Measurements from ENCODE around the gene CEP164.

CEP164 gene

GRCh38 chr11:117437041-117437790 is 109.6 kb downstream of the CEP164 start:
- DNase-seq (ENCODE audit: low spot score), result no peak
- in situ Hi-C loops (cut with MboI; ENCODE audit: low pct_unique_long_range_greater_than_20kb, low sequenced_read_pairs, unreplicated experiment), result no loop called here
- no peak for TF ChIP-seq CTCF (IDR thresholded peaks at IDR 0.05; ENCODE audit: extremely low read depth, insufficient read depth, missing control alignments)

GRCh38 chr11:117437791-117438130 is 110.1 kb downstream of the CEP164 start:
- DNase-seq (ENCODE audit: low spot score), result no peak
- no peak for TF ChIP-seq CTCF (IDR thresholded peaks at IDR 0.05; ENCODE audit: extremely low read depth, insufficient read depth, missing control alignments)
- in situ Hi-C loops (cut with MboI; ENCODE audit: low pct_unique_long_range_greater_than_20kb, low sequenced_read_pairs, unreplicated experiment), result no loop called here

GRCh38 chr11:117438371-117439000 is 110.8 kb downstream of the CEP164 start:
- TF ChIP-seq CTCF (IDR thresholded peaks at IDR 0.05; ENCODE audit: extremely low read depth, insufficient read depth, missing control alignments), result no peak
- in situ Hi-C loops (cut with MboI; ENCODE audit: low pct_unique_long_range_greater_than_20kb, low sequenced_read_pairs, unreplicated experiment), result no loop called here
- DNase-seq (ENCODE audit: low spot score), result peak; percentile 78

GRCh38 chr11:117439256-117439655 is 111.6 kb downstream of the CEP164 start:
- no peak for TF ChIP-seq CTCF (IDR thresholded peaks at IDR 0.05; ENCODE audit: extremely low read depth, insufficient read depth, missing control alignments)
- DNase-seq (ENCODE audit: low spot score), result no peak
- in situ Hi-C loops (cut with MboI; ENCODE audit: low pct_unique_long_range_greater_than_20kb, low sequenced_read_pairs, unreplicated experiment), result no loop called here

- in situ Hi-C loops (cut with MboI; ENCODE audit: low pct_unique_long_range_greater_than_20kb, low sequenced_read_pairs, unreplicated experiment), result no loop called here
- no peak for DNase-seq (ENCODE audit: low spot score)
- TF ChIP-seq CTCF (IDR thresholded peaks at IDR 0.05; ENCODE audit: extremely low read depth, insufficient read depth, missing control alignments), result no peak
Measured at GRCh38 chr11:117440258-117440657, 112.6 kb downstream of the CEP164 start.

GRCh38 chr11:117441146-117441975 is 113.7 kb downstream of the CEP164 start:
- in situ Hi-C loops (cut with MboI; ENCODE audit: low pct_unique_long_range_greater_than_20kb, low sequenced_read_pairs, unreplicated experiment), result no loop called here
- no peak for TF ChIP-seq CTCF (IDR thresholded peaks at IDR 0.05; ENCODE audit: extremely low read depth, insufficient read depth, missing control alignments)
- no peak for DNase-seq (ENCODE audit: low spot score)

Data from GM13977 (cell line).